ENCODE data around the gene SLC38A9. TPM values are rescaled to one million over a fixed set of nuclear protein-coding genes. Genes with fewer than 3 reads are reported as not detected.
"Not testable (repeated sequence)": the region's sequence is repeated elsewhere in the genome, so short reads cannot be mapped to it uniquely, and the experiment has no call there.

The SLC38A9 gene
- total RNA-seq, 4 donors from 2014 or later: 8.5 to 21.3 (median 16.7) TPM

GRCh38 chr5:55702598-55703345 lies 9.4 kb downstream of the SLC38A9 start:
- WGBS, 2 donors: 36 to 40% methylated on average over 1 of the region's 1 CpG
- TF ChIP-seq POLR2A (IDR thresholded peaks at IDR 0.05) (no peak), CTCF (IDR thresholded peaks at IDR 0.05) (no peak)
- intact Hi-C loops (cut with DNase I; ENCODE audit: low total_unique reads): no loop called here
- no peak for DNase-seq (ENCODE audit: low spot score in 2 of 2)
- no peak overlapping the region for H3K4me3 ChIP-seq (ENCODE audit: low read depth, poor library complexity, severe bottlenecking)

- no peak overlapping the region for H3K4me3 ChIP-seq (ENCODE audit: low read depth, poor library complexity, severe bottlenecking)
- 91 to 96% methylated on average over 3 of the region's 3 CpGs for WGBS, 2 donors
- DNase-seq (ENCODE audit: low spot score in 2 of 2): no peak
- TF ChIP-seq POLR2A (IDR thresholded peaks at IDR 0.05): no peak
- intact Hi-C loops (cut with DNase I; ENCODE audit: low total_unique reads): no loop called here
Observed at GRCh38 chr5:55701462-55702103, 10.5 kb downstream of the SLC38A9 start.

GRCh38 chr5:55700745-55701144 lies 11.4 kb downstream of the SLC38A9 start:
- intact Hi-C loops (cut with DNase I; ENCODE audit: low total_unique reads): no loop called here
- WGBS, 2 donors: 83 to 89% methylated on average over 2 of the region's 2 CpGs
- TF ChIP-seq POLR2A (IDR thresholded peaks at IDR 0.05): no peak
- TF ChIP-seq CTCF (IDR thresholded peaks at IDR 0.05): no peak
- DNase-seq (ENCODE audit: low spot score in 2 of 2): no peak
- H3K4me3 ChIP-seq (ENCODE audit: low read depth, poor library complexity, severe bottlenecking): no peak overlapping the region

GRCh38 chr5:55699041-55699688 lies 13.0 kb downstream of the SLC38A9 start:
- WGBS, 2 donors: 79 to 86% methylated on average over 3 of the region's 3 CpGs
- intact Hi-C loops (cut with DNase I; ENCODE audit: low total_unique reads): loop anchor here (10.0 kb wide), 1 partner anchor 354 kb away; no protein-coding TSS in a partner anchor
- DNase-seq (ENCODE audit: low spot score in 2 of 2): no peak
- TF ChIP-seq POLR2A (IDR thresholded peaks at IDR 0.05) (no peak), CTCF (IDR thresholded peaks at IDR 0.05) (no peak)
- H3K4me3 ChIP-seq (ENCODE audit: low read depth, poor library complexity, severe bottlenecking): no peak overlapping the region

- not testable (repeated sequence) for DNase-seq (ENCODE audit: low spot score in 2 of 2); H3K4me3 ChIP-seq (ENCODE audit: low read depth, poor library complexity, severe bottlenecking)
- intact Hi-C loops (cut with DNase I; ENCODE audit: low total_unique reads): loop anchor here (10.0 kb wide), 1 partner anchor 352 kb away; no protein-coding TSS in a partner anchor
- 90 to 95% methylated on average over 2 to 15 of the region's 31 CpGs for WGBS, 2 donors
Observed at GRCh38 chr5:55696704-55697103, 15.4 kb downstream of the SLC38A9 start.

- no peak for DNase-seq (ENCODE audit: low spot score in 2 of 2)
- H3K4me3 ChIP-seq (ENCODE audit: low read depth, poor library complexity, severe bottlenecking): no peak overlapping the region
- WGBS, 2 donors: 68 to 75% methylated on average over 3 of the region's 3 CpGs
- intact Hi-C loops (cut with DNase I; ENCODE audit: low total_unique reads): loop anchor here (5.0 to 10.0 kb wide), 2 partner anchors 287 to 349 kb away; no protein-coding TSS in a partner anchor
- TF ChIP-seq POLR2A (IDR thresholded peaks at IDR 0.05) (no peak), CTCF (IDR thresholded peaks at IDR 0.05) (no peak)
Observed at GRCh38 chr5:55694152-55694830, 17.8 kb downstream of the SLC38A9 start.

Data from lower leg skin (tissue), 4 donors.